Ureter (tissue), 1 donor: Measurements from ENCODE around the gene EIF3A. TPM values are rescaled to one million over a fixed set of nuclear protein-coding genes. Genes with fewer than 3 reads are reported as not detected.
"Not testable (repeated sequence)": the region's sequence is repeated elsewhere in the genome, so short reads cannot be mapped to it uniquely, and the experiment has no call there.

Experiments used
- DNase-seq: peaks from one replicate; pipeline ENCODE4 v3.0.0-alpha.2; 2020; ENCODE audit warnings: low spot score
- total RNA-seq: library from RNA; stranded (reverse); gene quantifications from one replicate; pipeline ENCODE4 v1.2.4, GENCODE V29; 2023
- donor health status: DM: yes; HTN: yes; CAD: no.

The EIF3A gene
- total RNA-seq, 1 donor from 2014 or later = 134 TPM

DNA sequence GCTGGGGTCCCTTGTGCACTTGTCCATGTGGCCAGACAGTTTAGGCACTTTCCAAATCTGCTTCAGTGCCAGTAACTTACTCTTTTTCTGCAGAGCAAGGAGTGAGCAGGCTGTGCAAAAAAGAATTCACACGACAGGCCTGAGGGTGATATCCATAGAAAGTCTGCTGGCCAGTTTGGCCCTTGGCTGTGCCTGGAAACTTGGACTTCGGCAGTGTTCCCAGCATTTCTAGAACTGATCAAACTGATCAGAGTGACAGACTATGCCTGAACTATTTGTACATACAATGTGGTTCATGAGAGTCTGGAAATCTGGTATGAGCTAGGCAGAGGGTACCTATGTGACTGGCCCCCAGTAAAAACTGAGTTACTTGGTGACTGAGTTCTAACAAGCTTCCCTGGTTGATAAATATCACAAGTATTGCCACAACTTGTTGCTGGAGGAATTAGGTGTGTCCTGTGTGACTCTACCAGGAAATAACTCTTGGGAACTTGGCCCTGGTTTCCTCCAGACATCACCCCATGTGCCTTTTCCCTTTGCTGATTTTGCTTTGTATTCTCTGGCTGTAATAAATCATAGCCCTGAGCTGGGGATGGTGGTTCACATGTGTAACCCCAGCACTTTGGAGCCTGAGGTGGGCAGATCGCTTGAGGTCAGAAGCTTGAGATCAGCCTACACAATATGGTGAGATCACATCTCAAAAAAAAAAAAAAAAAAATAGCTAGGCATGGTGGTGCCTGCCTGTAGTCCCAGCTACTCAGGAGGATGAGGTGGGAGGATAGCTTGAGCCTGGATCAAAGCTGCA lies 20.0 kb upstream of the EIF3A start:
- peak; percentile 65 for DNase-seq

DNA sequence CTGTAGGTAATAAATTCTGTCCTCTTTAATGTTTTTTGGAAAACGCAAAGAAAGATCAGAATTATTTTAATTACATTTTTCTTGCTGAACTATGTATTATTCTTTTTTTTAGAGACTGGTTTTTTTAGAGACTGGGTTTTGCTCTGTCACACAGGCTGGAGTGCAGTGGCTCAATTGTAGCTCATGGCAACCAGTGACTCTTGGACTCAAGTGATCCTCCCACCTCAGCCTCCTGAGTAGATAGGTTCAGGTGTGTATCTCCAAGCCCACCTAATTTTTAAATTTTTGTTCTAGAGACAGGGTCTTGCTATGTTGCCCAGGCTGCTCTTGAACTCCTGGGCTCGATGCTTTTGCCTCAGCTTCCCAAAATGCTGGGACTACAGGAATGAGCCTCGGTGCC lies 18.0 kb upstream of the EIF3A start:
- no peak for DNase-seq

DNA sequence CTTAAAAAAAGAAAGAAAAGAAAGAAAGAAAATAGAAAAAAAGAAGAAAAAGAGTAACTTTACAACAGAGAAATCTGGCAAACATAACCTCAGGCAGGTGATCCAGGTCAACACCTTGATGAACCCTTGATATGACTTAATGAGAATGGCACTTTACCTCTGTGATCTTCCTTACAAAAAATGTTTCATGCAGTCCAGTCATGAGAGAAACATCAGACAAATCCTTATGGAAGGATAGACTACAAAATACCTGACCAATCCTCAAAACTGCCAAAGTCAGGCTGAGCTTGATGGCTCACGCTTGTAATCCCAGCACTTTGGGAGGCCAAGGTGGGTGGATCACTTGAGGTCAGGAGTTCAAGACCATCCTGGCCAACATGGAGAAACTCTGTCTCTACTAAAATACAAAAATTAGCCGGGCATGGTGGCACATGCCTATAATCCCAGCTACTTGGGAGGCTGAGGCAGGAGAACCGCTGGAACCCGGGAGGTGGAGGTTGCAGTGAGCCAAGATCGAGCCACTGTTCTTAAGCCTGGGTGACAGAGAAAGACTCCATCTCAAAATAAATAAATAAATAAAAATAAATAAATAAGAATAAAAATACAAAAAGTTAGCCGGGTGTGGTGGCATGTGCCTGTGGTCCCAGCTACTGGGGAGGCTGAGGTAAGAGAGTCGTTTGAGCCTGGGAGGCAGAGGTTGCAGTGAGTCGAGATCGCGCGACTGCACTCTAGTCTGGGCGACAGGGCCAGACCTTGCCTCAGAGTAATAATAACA lies 16.2 kb upstream of the EIF3A start:
- not testable (repeated sequence) for DNase-seq

DNA sequence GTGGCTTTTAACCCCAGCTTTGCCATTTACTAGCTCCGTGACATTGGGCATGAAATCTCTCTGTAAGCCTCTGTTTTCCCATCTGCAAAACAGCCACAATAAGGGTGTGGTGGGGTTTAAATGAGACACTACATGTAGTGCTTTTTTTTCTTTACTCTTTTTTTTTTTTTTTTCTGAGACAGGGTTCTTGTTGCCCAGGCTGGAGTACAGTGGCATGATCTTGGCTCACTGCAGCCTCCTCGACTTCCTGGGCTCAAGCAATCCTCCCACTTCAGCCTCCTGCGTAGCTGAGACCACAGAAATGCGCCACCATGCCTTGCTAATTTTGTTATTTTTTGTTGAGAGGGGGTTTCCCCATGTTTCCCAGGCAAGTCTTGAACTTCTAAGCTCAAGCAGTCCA lies 15.0 kb upstream of the EIF3A start:
- DNase-seq = no peak

DNA sequence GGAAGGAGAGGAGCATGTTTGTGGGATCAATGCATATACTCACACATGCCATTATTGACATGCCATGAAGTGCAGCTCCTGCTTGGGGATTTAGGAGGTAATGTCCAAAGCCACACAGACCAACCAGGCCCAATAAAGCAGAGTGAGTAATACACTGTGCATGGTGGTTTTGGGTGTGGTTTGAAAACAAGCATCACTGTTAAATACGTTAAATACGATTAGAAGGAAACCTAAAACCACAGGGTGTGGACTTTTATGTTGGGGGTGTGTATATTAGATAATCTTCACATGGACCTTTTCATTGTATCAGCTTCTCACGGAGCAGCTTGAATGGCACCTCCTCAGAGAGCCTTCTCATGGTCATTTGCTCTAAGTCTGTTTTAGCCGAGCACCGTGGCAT lies 10.4 kb upstream of the EIF3A start:
- no peak for DNase-seq

DNA sequence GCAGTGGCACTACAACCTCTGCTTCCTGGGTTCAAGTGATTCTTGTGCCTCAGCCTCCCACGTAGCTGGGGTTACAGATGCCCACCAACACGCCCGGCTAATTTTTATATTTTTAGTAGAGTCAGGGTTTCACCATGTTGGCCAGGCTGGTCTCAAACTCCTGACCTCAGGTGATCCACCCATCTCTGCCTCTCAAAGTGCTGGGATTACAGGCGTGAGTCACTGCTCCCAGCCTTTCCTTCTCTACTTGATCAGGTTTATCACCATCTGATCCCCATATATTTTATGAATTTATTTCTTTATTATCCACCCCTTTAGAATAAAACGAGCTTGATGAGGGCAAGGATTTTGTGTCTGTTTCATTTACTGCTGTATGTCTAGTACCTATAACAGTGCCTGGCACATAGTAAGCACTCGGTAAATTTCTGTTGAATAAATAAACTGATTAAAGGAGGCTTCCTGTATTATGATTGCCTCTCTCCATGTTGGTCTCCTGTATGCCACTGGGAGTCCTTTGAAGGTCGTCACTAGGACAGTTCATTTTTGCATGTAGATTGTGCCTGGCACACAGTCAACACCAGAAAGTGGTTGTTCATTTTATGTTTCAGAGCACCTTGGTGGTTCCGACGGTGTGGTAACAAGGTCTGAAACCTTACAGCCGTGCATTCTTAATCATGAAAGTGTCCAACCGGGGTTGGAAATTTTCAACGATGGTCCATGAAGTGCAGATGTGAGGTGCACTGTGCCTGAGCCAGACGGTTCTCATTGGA lies 9.6 kb upstream of the EIF3A start:
- no peak for DNase-seq

DNA sequence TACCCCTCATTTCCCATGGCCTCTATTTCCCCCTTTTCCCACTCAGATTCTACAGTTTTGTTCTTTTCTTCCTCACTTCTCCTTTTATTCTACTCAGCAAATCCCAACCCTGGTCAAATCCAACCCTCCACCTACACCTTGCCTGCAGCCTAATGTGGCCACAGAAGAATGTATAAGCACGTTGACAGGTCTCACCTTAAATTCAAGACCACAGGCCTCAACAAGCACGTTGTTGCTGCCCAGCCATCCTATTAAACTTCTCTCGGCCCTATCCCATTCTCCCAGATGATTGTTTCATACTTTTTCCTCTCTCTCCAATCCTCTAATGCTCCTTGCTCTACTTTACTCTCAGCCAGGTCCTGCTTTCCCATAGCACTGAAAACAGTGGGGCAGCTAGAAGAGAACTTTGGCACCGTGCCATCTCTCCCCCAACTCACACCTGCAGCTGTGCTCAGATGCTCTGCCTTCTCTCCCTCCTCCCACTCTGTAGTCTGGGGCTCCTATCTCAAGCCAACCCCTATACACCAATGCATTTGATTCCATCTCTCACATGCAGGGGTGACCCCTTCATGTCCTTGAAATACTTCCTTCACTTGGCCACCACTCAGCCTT lies 6.8 kb upstream of the EIF3A start:
- DNase-seq = no peak

DNA sequence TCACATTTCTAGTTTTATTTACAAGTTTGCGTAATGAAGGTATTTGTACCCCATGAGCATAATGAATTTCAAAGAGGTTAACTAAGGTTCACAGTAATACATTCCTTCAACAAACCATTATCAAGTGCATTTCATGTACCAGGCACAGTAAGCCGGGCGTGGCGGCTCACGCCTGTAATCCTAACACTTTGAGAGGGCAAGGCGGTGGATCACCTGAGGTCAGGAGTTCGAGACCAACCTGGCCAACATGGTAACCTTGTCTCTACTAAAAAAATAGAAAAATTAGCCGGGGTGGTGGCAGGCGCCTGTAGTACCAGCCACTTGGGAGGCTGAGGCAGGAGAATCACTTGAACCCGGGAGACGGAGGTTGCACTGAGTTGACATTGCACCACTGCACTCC lies 4.3 kb upstream of the EIF3A start:
- DNase-seq = no peak

DNA sequence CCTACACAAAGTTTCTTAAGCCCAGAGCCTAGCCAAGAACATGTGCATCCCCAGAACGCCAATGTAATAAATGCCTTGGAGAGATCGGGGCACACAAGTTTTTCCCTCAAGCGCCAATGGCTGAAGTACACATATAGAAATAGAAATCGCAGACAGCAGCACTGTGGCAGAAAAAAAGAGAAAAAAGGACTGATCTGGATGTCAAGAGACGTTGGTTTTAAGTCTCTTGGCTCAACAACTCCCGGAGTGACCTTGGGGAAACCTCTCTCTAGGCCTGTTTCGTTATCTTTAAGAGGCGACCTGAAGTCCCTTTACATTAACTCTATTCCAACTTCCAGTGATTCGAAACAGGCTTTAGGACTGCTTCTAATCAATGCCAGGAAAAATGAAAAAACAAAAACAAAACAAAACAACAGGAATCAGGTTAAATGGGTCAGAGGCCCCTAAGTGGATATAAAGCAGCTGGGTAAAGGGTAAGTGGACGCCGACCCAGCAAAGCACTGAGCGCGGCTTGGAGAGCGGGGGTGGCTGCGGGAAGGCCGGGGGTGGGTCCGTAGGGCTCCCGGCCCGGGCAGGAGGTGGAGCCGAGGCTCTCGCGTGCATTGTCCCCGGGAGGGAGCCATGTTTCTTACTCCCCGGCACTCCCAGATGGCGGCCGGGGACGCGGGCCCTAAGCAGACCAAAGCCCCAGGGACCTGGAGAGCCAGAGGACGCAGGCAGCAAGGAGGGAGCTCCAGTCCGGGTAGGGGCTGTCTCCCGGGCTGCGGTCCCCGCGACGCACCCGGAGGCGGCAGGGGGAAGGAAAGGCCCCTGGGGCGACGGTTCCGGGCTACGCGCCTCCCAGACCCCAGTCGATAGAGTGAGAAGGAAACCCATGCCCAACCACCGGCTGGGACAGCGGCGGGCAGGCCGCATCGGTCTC lies 757 bp downstream of the EIF3A start:
- DNase-seq = peak; percentile 76

DNA sequence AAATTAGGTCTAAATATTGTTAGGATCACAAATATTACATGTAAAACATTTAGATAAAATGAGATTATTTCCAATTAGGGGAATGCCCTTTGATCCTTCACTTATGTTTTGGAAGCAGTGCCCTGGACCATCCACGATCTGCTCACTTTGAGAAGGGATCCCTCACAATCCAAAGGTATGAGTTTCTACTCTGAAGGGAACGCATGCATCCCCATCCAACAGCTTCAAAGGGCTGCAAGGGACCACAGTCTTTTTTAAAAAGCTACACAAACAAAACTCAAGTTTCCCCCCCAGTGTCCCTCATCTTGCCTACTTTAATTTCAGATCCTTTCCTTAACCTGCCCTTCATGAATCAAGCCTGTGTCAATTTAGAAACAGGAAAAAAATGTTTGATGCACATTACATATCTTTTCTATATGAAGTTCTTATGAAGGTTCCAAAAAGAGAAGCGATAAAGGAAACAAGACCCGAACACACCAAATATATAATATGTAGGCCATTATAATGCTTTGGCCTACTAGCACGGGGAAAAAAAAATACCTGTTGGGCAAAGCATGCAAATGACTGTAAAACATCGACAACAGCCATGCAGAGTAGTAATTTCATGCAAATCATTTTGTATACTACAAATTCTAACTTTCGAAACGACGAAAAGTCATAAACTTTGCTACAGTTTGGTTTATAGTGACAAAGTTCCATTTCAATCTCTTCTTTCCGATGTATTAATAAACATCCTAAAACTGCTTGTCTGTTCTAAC lies 2.0 kb downstream of the EIF3A start:
- DNase-seq = no peak

DNA sequence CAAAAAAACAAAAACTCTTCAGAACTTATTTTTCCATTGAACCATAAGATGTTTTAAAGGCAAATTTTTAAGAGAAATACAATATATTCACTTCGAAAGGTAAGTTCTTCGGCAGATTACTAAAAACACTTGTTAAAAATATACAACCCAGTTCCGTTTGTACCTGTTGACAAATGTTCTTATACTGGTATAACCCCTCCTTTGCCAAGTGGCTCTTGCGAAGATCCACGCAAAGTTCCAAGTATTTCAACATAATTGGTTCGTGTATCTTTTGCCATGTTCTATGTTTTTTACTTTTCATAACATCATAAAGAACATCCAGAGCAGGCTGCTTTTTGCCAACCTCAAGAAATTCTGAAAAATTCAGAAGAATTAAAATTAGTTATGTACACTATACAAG lies 7.0 kb downstream of the EIF3A start:
- DNase-seq = no peak

DNA sequence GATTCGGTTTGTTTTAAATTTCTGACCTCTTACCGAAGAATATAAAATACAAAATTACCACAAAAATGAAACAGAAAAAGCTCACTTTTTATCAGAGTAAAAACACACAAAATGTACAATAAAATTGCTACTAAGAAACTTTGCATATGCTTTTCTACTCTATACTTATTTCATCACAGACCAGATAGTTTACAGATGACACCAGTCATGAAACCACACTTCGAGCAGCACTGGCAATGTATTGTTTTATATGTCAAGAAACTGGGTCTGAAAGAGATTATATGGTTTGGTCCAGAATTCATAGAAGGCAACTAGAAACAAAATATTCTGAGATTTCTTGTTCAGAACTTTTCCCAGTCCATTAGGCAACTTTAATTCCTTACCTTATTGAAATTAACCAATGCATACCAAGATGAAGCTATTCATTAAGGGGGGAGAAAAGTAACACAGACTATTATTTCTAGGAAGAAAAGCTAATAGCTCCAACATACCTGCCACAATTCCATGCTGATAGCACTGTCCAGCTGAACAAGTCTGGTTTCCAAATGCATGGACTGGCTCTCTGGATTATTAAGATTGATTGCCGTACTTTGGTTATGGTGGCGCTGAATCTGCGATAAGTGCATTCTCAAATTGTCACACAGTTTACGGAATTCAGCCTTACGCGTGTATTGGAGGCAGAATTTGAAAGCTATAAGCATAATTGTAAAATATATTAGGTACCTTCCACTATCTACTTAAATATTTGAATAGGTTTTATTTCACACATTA lies 10.0 kb downstream of the EIF3A start:
- DNase-seq = no peak

DNA sequence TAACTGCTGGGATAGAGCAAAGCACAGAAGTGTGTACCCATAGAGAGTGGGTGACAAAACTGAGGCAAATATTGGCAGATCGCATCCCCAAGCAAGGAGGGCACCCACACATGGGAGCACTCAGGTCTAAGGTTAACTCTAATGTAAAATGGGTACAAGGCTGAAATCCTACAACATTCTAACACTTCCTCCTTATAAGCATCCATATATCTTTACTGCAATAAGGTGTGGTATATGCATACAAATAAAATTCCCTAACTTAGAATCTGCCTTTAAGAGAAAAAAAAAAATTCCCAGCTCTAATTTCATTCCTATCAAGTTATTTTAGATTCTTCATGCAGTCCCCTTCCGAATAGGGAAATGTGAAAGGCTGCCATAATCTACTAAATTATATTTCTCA lies 18.7 kb downstream of the EIF3A start:
- no peak for DNase-seq

DNA sequence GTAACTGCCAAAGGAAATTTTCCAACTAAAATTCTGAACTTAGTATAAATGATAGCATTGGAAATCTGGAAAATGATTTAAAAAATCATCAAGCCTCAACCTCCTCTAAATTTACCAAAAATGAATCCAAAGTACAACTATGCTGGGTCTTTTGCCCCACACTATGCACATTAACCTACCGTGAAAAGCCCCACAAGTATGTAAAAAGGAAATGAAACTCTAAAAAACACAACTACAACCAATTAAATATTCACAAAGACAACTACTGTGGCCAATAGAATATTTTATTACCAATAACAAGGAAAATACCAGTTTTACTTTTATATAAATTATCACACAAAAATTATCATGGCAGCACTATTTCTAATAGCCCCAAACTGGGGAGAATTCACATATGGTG lies 19.3 kb downstream of the EIF3A start:
- DNase-seq = no peak

DNA sequence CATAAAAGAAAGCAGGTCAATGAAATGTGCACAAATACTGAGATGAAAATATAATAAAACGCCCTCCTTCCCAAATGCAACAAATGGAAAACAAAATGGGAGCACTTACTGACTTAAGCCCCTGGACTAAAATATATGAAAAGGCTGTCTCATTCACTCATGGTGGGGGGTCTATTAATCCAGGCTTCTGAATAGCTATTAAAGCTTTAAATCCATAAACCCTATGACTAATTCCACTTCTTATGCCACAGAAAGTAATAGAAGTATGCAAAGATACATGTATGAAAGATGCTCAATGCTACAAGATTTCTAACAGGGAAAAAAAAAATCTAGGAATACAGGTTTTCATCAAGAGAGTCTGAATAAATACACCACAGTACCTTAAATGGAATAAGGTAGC lies 20.5 kb downstream of the EIF3A start:
- DNase-seq = no peak

DNA sequence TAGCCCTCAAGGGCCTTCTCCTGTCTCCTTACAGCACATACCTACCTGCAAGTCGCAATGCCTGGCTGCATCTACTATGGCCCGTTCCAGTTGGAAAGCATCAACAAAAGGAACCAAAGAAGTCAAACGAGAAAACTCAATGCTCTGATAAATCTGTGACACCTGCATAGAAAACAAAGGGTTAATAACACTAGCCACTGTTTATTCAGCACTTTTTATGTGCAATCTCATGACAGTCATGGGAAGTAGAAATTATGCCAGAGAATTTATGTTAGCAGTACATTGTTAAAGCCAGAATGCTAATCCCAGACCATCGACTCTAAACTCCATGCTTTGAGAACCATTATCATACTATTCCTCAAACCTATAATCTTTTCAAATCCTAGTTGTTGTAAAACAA lies 21.1 kb downstream of the EIF3A start:
- no peak for DNase-seq

DNA sequence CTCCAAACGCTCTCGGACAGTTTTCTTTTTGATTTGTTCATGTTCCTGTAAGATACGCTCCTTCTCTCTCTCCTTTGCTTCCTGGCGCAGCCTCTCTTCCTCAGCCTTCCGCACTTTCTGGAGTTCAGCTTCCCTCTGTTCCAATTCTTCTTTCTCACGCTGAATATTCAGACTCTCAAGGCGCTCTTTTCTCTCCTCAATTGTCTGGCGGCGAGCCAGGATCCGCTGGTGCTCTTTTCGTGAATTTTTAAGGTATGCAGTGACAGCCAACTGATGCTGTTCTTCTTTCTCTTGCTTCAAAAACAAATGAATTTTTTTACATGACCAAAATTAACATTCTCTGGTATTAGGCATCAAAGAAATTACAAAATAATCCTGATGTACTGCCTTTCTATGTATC lies 22.6 kb downstream of the EIF3A start:
- no peak for DNase-seq

DNA sequence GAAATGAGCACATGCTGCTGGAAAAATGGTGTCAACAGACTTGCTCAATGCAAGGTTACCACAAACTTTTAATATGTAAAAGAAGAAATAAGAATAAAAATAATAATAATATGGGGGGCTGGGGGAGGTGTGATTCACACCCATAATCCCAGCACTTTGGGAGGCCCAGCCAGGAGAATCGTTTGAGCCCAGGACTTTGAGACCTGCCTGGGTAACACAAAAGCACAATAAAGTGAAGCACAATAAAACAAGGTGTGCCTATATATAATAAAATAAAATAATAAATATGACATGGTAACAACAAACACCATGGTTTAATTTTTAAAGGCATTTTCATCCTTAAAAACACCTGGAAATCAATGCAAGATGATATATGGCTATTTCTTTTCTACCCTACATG lies 25.1 kb downstream of the EIF3A start:
- DNase-seq = no peak

DNA sequence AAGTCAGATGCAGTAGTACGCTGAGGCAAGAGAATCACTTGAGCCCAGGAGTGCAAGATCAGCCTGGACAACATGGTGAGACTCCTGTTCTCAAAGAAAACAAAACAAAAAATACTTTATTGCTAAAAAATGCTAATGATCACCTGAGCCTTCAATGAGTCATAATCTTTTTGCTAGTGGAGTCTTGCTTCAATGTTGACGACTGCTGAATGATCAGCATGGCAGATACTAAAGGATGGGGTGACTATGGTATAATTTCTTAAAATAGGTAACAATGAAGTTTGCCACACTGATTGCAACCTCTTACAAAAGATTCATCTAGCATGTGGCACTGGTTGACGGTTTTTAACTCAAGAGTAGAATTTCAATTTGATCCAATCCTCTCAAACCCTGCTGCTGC lies 28.8 kb downstream of the EIF3A start:
- DNase-seq = no peak

DNA sequence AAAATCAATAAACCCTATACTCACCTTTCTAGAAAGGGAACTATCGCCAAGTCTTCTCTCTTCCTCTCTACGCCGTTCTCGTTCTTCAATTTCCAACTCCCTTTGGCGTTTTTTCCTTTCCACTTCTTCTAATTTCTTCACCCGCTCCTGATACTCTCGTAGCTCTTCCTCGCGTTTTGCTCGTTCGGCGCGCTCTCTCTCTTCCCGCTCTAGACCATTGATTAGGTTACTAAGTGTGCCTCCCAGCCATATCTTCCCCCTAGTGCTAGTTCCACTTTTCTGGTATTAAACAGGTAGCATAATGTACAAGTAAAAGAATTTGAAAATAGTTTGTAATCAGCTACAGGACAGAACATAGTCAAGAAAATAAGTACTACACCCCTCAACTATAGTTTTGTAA lies 30.8 kb downstream of the EIF3A start:
- DNase-seq = no peak
